Prostate gland (tissue), 2 donors: ENCODE data around the gene RXRA. TPM values are rescaled to one million over a fixed set of nuclear protein-coding genes. Genes with fewer than 3 reads are reported as not detected.

Source experiments
- DNase-seq: peaks from one replicate; pipeline ENCODE4 v3.0.0-alpha.2; 2019; ENCODE audit warnings: low spot score
- H3K27ac ChIP-seq, 2 donors: fragments of 200-600 bp; sonication (generic); 2 replicates each; pipeline ENCODE4 v1.5.1; 2017 to 2019
- H3K27me3 ChIP-seq: fragments of 200-600 bp; sonication (generic); replicated peaks from 2 replicates; pipeline ENCODE4 v1.5.1; 2019; ENCODE audit not compliant: insufficient read depth
- H3K36me3 ChIP-seq, 2 donors: fragments of 200-600 bp; sonication (generic); 1 replicate in 1 of 2; 2 replicates in 1 of 2; pipeline versions ENCODE4 v1.5.1 to v1.8.1; 2017 to 2019
- H3K4me1 ChIP-seq: fragments of 200-600 bp; sonication (generic); replicated peaks from 2 replicates; pipeline ENCODE4 v1.5.1; 2019
- H3K4me3 ChIP-seq, 2 donors: fragments of 200-600 bp; sonication (generic); 2 replicates each; pipeline ENCODE4 v1.5.1; 2017 to 2019
- H3K9me3 ChIP-seq: fragments of 200-600 bp; sonication (generic); 2 replicates; pipeline ENCODE4 v1.5.1; 2017
- CTCF ChIP-seq, 4 experiments: fragments of 200-600 bp in 2 of 4; fragments of 450-650 bp in 2 of 4; sonication (generic) in 2 of 4; IDR thresholded peaks; 1 replicate in 3 of 4; 2 replicates in 1 of 4; pipeline ENCODE4 v1.5.1; 2016 to 2019; ENCODE audit warnings: antibody characterized with exemption in 4 of 4, mild to moderate bottlenecking in 2 of 4, moderate library complexity in 2 of 4
- POLR2A ChIP-seq: fragments of 450-650 bp; IDR thresholded peaks from one replicate; pipeline ENCODE4 v1.6.1; 2016; ENCODE audit warnings: antibody characterized with exemption, mild to moderate bottlenecking
- POLR2AphosphoS5 ChIP-seq: sonication (generic); formaldehyde crosslinking; IDR thresholded peaks from one replicate; pipeline ENCODE4 v1.6.1; 2017; ENCODE audit warnings: antibody characterized with exemption
- WGBS: methylation state at CpG from one replicate; pipeline ENCODE4 v1.1.5; 2018; 5-methylcytosine and 5-hydroxymethylcytosine counted together
- intact Hi-C: fragments of 100-400 bp; cut with DNase I; formaldehyde crosslinking; loops from one replicate; pipeline ENCODE4 v1.14.2; 2022
- total RNA-seq, 2 donors: library from RNA; depleted of rRNA; stranded (reverse); fragments of >200 nt; gene quantifications; one replicate each; pipeline ENCODE4 v1.1.0, GENCODE V29; 2016

Gene RXRA
- total RNA-seq, 2 donors from 2014 or later, result 69.5 to 84.1 TPM

- H3K36me3 ChIP-seq, result peaks cover 0 to 3% of the 10 kb centered on the region in 2 donors
- no peak for DNase-seq
- TF ChIP-seq POLR2A, result no peak
- no peak for TF ChIP-seq POLR2AphosphoS5
- no peak for TF ChIP-seq CTCF (IDR thresholded peaks at IDR 0.05)
- H3K9me3 ChIP-seq, result no peaks in the 10 kb centered on the region
- peaks cover 17% of the 10 kb centered on the region for H3K4me1 ChIP-seq
- no peak overlapping the region for H3K4me3 ChIP-seq
- intact Hi-C loops, result no loop called here
- WGBS, result 60% methylated on average over 8 of the region's 9 CpGs
- H3K27ac ChIP-seq, result no peak overlapping the region
- H3K27me3 ChIP-seq, result no peaks in the 10 kb centered on the region
Observed at GRCh38 chr9:134425401-134425800, 99.1 kb downstream of the RXRA start.

DNA sequence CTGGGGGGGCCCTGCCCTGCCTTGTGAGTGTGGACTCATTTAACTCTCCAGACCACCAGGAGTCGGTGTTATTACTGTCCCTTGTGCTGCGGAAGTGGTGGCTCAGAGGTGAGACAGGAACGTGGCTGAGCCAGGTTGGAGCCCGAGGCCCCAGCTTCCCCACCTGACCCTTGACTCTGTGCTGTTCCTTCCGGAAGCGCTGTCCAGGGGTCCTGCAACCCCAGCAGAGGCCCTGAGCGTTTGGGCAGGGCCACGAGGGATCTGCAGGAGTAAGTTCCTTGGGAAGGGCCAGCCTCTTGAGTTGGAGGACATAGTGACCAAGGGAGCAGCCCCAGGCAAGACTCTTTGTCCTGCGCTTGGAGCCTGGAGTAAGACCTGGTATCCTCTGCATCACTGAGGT lies 99.6 kb downstream of the RXRA start:
- intact Hi-C loops, result no loop called here
- TF ChIP-seq POLR2A (no peak), POLR2AphosphoS5 (no peak), CTCF (IDR thresholded peaks at IDR 0.05) (no peak)
- no peaks in the 10 kb centered on the region for H3K9me3 ChIP-seq
- H3K27ac ChIP-seq, result no peak overlapping the region
- peaks cover 0 to 5% of the 10 kb centered on the region in 2 donors for H3K36me3 ChIP-seq
- H3K4me1 ChIP-seq, result peaks cover 13% of the 10 kb centered on the region
- H3K4me3 ChIP-seq, result no peak overlapping the region
- 86% methylated on average over 9 of the region's 9 CpGs for WGBS
- H3K27me3 ChIP-seq, result no peaks in the 10 kb centered on the region
- DNase-seq, result no peak

- WGBS, result 91% methylated on average over 15 of the region's 15 CpGs
- H3K27me3 ChIP-seq, result no peaks in the 10 kb centered on the region
- H3K4me3 ChIP-seq, result no peak overlapping the region
- no peak for DNase-seq
- TF ChIP-seq POLR2AphosphoS5, result no peak
- no peak for TF ChIP-seq POLR2A
- no peak for TF ChIP-seq CTCF (IDR thresholded peaks at IDR 0.05)
- peaks cover 7% of the 10 kb centered on the region for H3K4me1 ChIP-seq
- H3K27ac ChIP-seq, result no peak overlapping the region
- intact Hi-C loops, result no loop called here
- H3K9me3 ChIP-seq, result no peaks in the 10 kb centered on the region
- H3K36me3 ChIP-seq, result peaks cover 0 to 5% of the 10 kb centered on the region in 2 donors
Observed at GRCh38 chr9:134426436-134426835, 100.2 kb downstream of the RXRA start.

DNA sequence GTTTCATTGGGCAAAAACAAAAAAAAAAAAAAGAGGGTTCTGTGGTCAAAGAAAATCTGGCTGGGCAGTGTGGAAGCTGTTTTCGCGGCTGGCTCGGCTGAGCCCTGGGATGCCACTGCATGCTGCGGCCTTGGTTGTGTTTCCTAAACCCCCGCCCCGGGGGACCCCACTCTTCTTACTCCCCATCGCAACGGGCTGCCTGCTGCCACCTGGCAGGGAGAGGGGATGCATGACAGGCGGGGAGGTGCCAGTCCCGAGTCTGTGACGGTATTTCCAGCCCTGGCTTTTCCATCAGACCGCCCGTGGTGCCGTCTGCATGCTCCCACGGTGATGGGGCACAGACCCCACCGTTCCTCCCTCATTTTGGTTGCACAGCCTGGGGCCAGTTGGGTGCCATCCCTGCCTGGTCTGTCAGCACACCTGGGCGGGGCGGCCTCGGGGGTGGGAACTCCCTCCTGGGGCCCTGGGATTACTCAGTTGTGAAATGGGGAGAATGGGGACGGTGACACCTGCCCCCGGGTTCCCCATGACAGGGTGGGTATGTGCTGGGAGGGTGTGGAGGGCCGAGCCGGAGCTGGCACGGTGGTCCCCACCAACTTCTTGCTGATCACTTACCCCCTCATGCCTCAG lies 101.0 kb downstream of the RXRA start:
- 74% methylated on average over 24 of the region's 24 CpGs for WGBS
- intact Hi-C loops, result no loop called here
- peaks cover 3% of the 10 kb centered on the region for H3K4me1 ChIP-seq

More for the DNA sequence above, 101.0 kb downstream of the RXRA start:
- Histone ChIP-seq H3K27ac (no peak overlapping the region), H3K27me3 (no peaks in the 10 kb centered on the region), H3K36me3 (peaks cover 0 to 5% of the 10 kb centered on the region in 2 donors), H3K9me3 (no peaks in the 10 kb centered on the region), H3K4me3 (no peak overlapping the region)
- TF ChIP-seq POLR2A, result no peak
- TF ChIP-seq POLR2AphosphoS5, result no peak
- no peak for TF ChIP-seq CTCF (IDR thresholded peaks at IDR 0.05)
- no peak for DNase-seq
